ENCODE data around the gene APOA5. TPM values are rescaled to one million over a fixed set of nuclear protein-coding genes. Genes with fewer than 3 reads are reported as not detected.
A peak's percentile ranks its signal among the peaks of the same experiment; 100 is the strongest.

The APOA5 gene
- total and polyA plus RNA-seq, 2 of the 13 experiments (the other 11 are each of a cell fraction or from before 2014, with no cell fraction given) = 44.0 to 49.1 TPM

- TF ChIP-seq AHDC1 (CRISPR knock-in tag; IDR thresholded peaks at IDR 0.05; ENCODE audit: borderline replicate concordance) (no peak), SRF (IDR thresholded peaks at IDR 0.05; ENCODE audit: low read depth, low read length) (no peak), TFDP2 (CRISPR knock-in tag; IDR thresholded peaks at IDR 0.05) (peak; percentile 84), ZFY (CRISPR knock-in tag; IDR thresholded peaks at IDR 0.05) (no peak; the same call in none of the 2 replicates), ZNF737 (CRISPR knock-in tag; IDR thresholded peaks at IDR 0.05; ENCODE audit: borderline replicate concordance) (no peak), ATF1 (CRISPR knock-in tag; IDR thresholded peaks at IDR 0.05) (no peak), HDAC2 (CRISPR knock-in tag; IDR thresholded peaks at IDR 0.05) (peak; percentile 60), ZNF564 (CRISPR knock-in tag; IDR thresholded peaks at IDR 0.05) (no peak), ZNF207 (IDR thresholded peaks at IDR 0.05; ENCODE audit: borderline replicate concordance) (no peak), TCF7L2 (IDR thresholded peaks at IDR 0.05; ENCODE audit: low read depth, low read length) (no peak), PHF8 (CRISPR knock-in tag; IDR thresholded peaks at IDR 0.05) (no peak), DNMT1 (CRISPR knock-in tag; IDR thresholded peaks at IDR 0.05) (no peak), HOXA9 (CRISPR knock-in tag; IDR thresholded peaks at IDR 0.05; ENCODE audit: borderline replicate concordance) (no peak), ZHX2 (IDR thresholded peaks at IDR 0.05; ENCODE audit: low read depth) (no peak), ZHX2 (CRISPR knock-in tag; IDR thresholded peaks at IDR 0.05; ENCODE audit: borderline replicate concordance) (no peak), SRSF1 (optimal IDR thresholded peaks at IDR 0.05; ENCODE audit: low read depth, low read length) (no peak), ZNF740 (CRISPR knock-in tag; IDR thresholded peaks at IDR 0.05) (0 out of 2 replicates have a peak, but pooled peaks have one; percentile 4), MAFF (IDR thresholded peaks at IDR 0.05; ENCODE audit: low read depth, low read length) (no peak)
Observed at GRCh38 chr11:116829525-116830183, 38.0 kb upstream of the APOA5 start, which contains the start of gene APOC3 (continued).

All from HepG2 (cell line).